Measurements from ENCODE around the gene MOG. TPM values are rescaled to one million over a fixed set of nuclear protein-coding genes. Genes with fewer than 3 reads are reported as not detected.

The MOG gene
- total RNA-seq, 1 experiment from 2014 or later = 0.55 TPM

GRCh38 chr6:29632789-29633533 lies 23.9 kb upstream of the MOG start, which contains the start of gene GABBR1 (continued):
- TF ChIP-seq, protein P1, sequence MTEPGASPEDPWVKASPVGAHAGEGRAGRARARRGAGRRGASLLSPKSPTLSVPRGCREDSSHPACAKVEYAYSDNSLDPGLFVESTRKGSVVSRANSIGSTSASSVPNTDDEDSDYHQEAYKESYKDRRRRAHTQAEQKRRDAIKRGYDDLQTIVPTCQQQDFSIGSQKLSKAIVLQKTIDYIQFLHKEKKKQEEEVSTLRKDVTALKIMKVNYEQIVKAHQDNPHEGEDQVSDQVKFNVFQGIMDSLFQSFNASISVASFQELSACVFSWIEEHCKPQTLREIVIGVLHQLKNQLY (CRISPR knock-in tag; IDR thresholded peaks at IDR 0.05) = no peak
- TF ChIP-seq SMAD3 (CRISPR knock-in tag; IDR thresholded peaks at IDR 0.05; ENCODE audit: borderline replicate concordance) (no peak), ZNF416 (CRISPR knock-in tag; IDR thresholded peaks at IDR 0.05) (no peak), ETV6 (CRISPR knock-in tag; IDR thresholded peaks at IDR 0.05) (peak; percentile 89), GABPB1 (CRISPR knock-in tag; IDR thresholded peaks at IDR 0.05) (no peak), USF2 (CRISPR knock-in tag; IDR thresholded peaks at IDR 0.05) (0 out of 2 replicates have a peak, but pooled peaks have one; percentile 10), CBFB (CRISPR knock-in tag; IDR thresholded peaks at IDR 0.05; ENCODE audit: low read depth) (no peak), ERG (CRISPR knock-in tag; IDR thresholded peaks at IDR 0.05) (no peak), NR2C2 (CRISPR knock-in tag; IDR thresholded peaks at IDR 0.05) (no peak), OVOL2 (CRISPR knock-in tag; IDR thresholded peaks at IDR 0.05; ENCODE audit: borderline replicate concordance) (no peak), STAT6 (CRISPR knock-in tag; conservative IDR thresholded peaks at IDR 0.05; ENCODE audit: low read depth) (no peak), PRRX2 (CRISPR knock-in tag; IDR thresholded peaks at IDR 0.05) (no peak), FOXK1 (CRISPR knock-in tag; IDR thresholded peaks at IDR 0.05) (no peak), MXD4 (CRISPR knock-in tag; IDR thresholded peaks at IDR 0.05; ENCODE audit: borderline replicate concordance) (no peak), ZNF263 (CRISPR knock-in tag; IDR thresholded peaks at IDR 0.05; ENCODE audit: low read depth) (peak; percentile 86), ATF1 (CRISPR knock-in tag; IDR thresholded peaks at IDR 0.05) (0 out of 2 replicates have a peak, but pooled peaks have one; percentile 42), NR1H2 (CRISPR knock-in tag; IDR thresholded peaks at IDR 0.05) (no peak), GRHL2 (CRISPR knock-in tag; IDR thresholded peaks at IDR 0.05; ENCODE audit: insufficient replicate concordance, severe bottlenecking) (no peak), SP1 (CRISPR knock-in tag; conservative IDR thresholded peaks at IDR 0.05) (peak; percentile 87), MAX (CRISPR knock-in tag; IDR thresholded peaks at IDR 0.05) (no peak; the same call in 1 of the 2 replicates)
- TF ChIP-seq, protein P2, sequence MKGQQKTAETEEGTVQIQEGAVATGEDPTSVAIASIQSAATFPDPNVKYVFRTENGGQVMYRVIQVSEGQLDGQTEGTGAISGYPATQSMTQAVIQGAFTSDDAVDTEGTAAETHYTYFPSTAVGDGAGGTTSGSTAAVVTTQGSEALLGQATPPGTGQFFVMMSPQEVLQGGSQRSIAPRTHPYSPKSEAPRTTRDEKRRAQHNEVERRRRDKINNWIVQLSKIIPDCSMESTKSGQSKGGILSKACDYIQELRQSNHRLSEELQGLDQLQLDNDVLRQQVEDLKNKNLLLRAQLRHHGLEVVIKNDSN (CRISPR knock-in tag; IDR thresholded peaks at IDR 0.05) = no peak
- TF ChIP-seq, protein P3, sequence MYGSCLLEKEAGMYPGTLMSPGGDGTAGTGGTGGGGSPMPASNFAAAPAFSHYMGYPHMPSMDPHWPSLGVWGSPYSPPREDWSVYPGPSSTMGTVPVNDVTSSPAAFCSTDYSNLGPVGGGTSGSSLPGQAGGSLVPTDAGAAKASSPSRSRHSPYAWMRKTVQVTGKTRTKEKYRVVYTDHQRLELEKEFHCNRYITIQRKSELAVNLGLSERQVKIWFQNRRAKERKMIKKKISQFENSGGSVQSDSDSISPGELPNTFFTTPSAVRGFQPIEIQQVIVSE (CRISPR knock-in tag; IDR thresholded peaks at IDR 0.05; ENCODE audit: borderline replicate concordance) = no peak
- TF ChIP-seq, protein P4, sequence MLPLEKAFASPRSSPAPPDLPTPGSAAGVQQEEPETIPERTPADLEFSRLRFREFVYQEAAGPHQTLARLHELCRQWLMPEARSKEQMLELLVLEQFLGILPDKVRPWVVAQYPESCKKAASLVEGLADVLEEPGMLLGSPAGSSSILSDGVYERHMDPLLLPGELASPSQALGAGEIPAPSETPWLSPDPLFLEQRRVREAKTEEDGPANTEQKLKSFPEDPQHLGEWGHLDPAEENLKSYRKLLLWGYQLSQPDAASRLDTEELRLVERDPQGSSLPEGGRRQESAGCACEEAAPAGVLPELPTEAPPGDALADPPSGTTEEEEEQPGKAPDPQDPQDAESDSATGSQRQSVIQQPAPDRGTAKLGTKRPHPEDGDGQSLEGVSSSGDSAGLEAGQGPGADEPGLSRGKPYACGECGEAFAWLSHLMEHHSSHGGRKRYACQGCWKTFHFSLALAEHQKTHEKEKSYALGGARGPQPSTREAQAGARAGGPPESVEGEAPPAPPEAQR (CRISPR knock-in tag; IDR thresholded peaks at IDR 0.05) = no peak
- TF ChIP-seq, protein P5, sequence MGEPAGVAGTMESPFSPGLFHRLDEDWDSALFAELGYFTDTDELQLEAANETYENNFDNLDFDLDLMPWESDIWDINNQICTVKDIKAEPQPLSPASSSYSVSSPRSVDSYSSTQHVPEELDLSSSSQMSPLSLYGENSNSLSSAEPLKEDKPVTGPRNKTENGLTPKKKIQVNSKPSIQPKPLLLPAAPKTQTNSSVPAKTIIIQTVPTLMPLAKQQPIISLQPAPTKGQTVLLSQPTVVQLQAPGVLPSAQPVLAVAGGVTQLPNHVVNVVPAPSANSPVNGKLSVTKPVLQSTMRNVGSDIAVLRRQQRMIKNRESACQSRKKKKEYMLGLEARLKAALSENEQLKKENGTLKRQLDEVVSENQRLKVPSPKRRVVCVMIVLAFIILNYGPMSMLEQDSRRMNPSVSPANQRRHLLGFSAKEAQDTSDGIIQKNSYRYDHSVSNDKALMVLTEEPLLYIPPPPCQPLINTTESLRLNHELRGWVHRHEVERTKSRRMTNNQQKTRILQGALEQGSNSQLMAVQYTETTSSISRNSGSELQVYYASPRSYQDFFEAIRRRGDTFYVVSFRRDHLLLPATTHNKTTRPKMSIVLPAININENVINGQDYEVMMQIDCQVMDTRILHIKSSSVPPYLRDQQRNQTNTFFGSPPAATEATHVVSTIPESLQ (CRISPR knock-in tag; IDR thresholded peaks at IDR 0.05) = no peak
- TF ChIP-seq, protein P6, sequence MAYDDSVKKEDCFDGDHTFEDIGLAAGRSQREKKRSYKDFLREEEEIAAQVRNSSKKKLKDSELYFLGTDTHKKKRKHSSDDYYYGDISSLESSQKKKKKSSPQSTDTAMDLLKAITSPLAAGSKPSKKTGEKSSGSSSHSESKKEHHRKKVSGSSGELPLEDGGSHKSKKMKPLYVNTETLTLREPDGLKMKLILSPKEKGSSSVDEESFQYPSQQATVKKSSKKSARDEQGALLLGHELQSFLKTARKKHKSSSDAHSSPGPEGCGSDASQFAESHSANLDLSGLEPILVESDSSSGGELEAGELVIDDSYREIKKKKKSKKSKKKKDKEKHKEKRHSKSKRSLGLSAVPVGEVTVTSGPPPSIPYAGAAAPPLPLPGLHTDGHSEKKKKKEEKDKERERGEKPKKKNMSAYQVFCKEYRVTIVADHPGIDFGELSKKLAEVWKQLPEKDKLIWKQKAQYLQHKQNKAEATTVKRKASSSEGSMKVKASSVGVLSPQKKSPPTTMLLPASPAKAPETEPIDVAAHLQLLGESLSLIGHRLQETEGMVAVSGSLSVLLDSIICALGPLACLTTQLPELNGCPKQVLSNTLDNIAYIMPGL (CRISPR knock-in tag; IDR thresholded peaks at IDR 0.05) = no peak
